Measurements from ENCODE around the gene PON2.
A peak's percentile ranks its signal among the peaks of the same experiment; 100 is the strongest.

The PON2 gene

GRCh38 chr7:95454438-95455045 lies 19.7 kb upstream of the PON2 start:
- no CpG with 5 or more reads among the region's 2 CpGs for whole genome bisulfite sequencing (ENCODE audit: extremely low coverage, insufficient coverage, insufficient read length)
- Histone ChIP-seq H2AFZ (ENCODE audit: insufficient read depth, low read length, poor library complexity) (no peak overlapping the region), H3K9me3 (ENCODE audit: insufficient read depth, low read depth, low read length) (no peaks in the 10 kb centered on the region), H3K18ac (ENCODE audit: low read length) (no peak overlapping the region), H3K4ac (ENCODE audit: low read depth, low read length) (no peak overlapping the region), H2BK5ac (ENCODE audit: low read depth, low read length, poor library complexity) (no peak overlapping the region), H2BK12ac (ENCODE audit: low read length) (no peak overlapping the region), H3K23ac (ENCODE audit: low read length) (no peak overlapping the region), H2BK120ac (ENCODE audit: insufficient read depth, low read length, poor library complexity) (no peak overlapping the region), H3K36me3 (ENCODE audit: control insufficient read depth in 1 of 2, insufficient read depth in 2 of 2, low read length in 2 of 2) (no peaks in the 10 kb centered on the region), H3K27ac (ENCODE audit: low read depth, low read length) (no peak overlapping the region), H2AK5ac (ENCODE audit: low read length) (no peak overlapping the region), H3K4me2 (ENCODE audit: low read length) (no peak overlapping the region), H3K27me3 (ENCODE audit: insufficient read depth, low read length) (no peaks in the 10 kb centered on the region), H4K8ac (ENCODE audit: low read depth, low read length) (no peak overlapping the region), H3K79me1 (ENCODE audit: low read length) (no peaks in the 10 kb centered on the region), H3K4me1 (ENCODE audit: control insufficient read depth in 1 of 2, insufficient read depth in 2 of 2, low read length in 2 of 2) (no peaks in the 10 kb centered on the region), H3K79me2 (ENCODE audit: control insufficient read depth, insufficient read depth, low read length, poor library complexity) (no peaks in the 10 kb centered on the region), H4K91ac (ENCODE audit: low read depth, low read length) (no peak overlapping the region), H3K9ac (ENCODE audit: low read length) (no peak overlapping the region), H3K4me3 (ENCODE audit: low read depth, low read length) (no peak overlapping the region), H4K12ac (ENCODE audit: low read depth, low read length) (no peak overlapping the region), H3K14ac (ENCODE audit: low read length) (no peak overlapping the region)
- DNase-seq: no peak

GRCh38 chr7:95446618-95447017 lies 11.8 kb upstream of the PON2 start:
- Histone ChIP-seq H3K27ac (ENCODE audit: low read depth, low read length) (no peak overlapping the region), H3K9ac (ENCODE audit: low read length) (no peak overlapping the region), H3K14ac (ENCODE audit: low read length) (no peak overlapping the region), H3K23ac (ENCODE audit: low read length) (no peak overlapping the region), H2AFZ (ENCODE audit: insufficient read depth, low read length, poor library complexity) (no peak overlapping the region), H4K91ac (ENCODE audit: low read depth, low read length) (no peak overlapping the region), H3K9me3 (ENCODE audit: insufficient read depth, low read depth, low read length) (no peaks in the 10 kb centered on the region), H3K36me3 (ENCODE audit: control insufficient read depth in 1 of 2, insufficient read depth in 2 of 2, low read length in 2 of 2) (no peaks in the 10 kb centered on the region), H3K27me3 (ENCODE audit: insufficient read depth, low read length) (no peaks in the 10 kb centered on the region), H2AK5ac (ENCODE audit: low read length) (no peak overlapping the region), H2BK12ac (ENCODE audit: low read length) (no peak overlapping the region), H4K8ac (ENCODE audit: low read depth, low read length) (no peak overlapping the region), H3K4me2 (ENCODE audit: low read length) (no peak overlapping the region), H3K79me1 (ENCODE audit: low read length) (no peaks in the 10 kb centered on the region), H3K18ac (ENCODE audit: low read length) (no peak overlapping the region), H3K79me2 (ENCODE audit: control insufficient read depth, insufficient read depth, low read length, poor library complexity) (no peaks in the 10 kb centered on the region), H2BK5ac (ENCODE audit: low read depth, low read length, poor library complexity) (no peak overlapping the region), H4K12ac (ENCODE audit: low read depth, low read length) (no peak overlapping the region), H2BK120ac (ENCODE audit: insufficient read depth, low read length, poor library complexity) (no peak overlapping the region), H3K4ac (ENCODE audit: low read depth, low read length) (no peak overlapping the region), H3K4me3 (ENCODE audit: low read depth, low read length) (no peak overlapping the region), H3K4me1 (ENCODE audit: control insufficient read depth in 1 of 2, insufficient read depth in 2 of 2, low read length in 2 of 2) (no peaks in the 10 kb centered on the region)
- WGBS (ENCODE audit: extremely low coverage, insufficient coverage, insufficient read length): no CpG with 5 or more reads among the region's 3 CpGs
- DNase-seq: no peak

GRCh38 chr7:95444796-95445195 lies 10.0 kb upstream of the PON2 start:
- WGBS (ENCODE audit: extremely low coverage, insufficient coverage, insufficient read length): no CpG with 5 or more reads among the region's 2 CpGs
- H3K4me1 ChIP-seq (ENCODE audit: control insufficient read depth in 1 of 2, insufficient read depth in 2 of 2, low read length in 2 of 2): no peaks in the 10 kb centered on the region

GRCh38 chr7:95441042-95441823 lies 6.4 kb upstream of the PON2 start:
- H4K8ac ChIP-seq (ENCODE audit: low read depth, low read length): no peak overlapping the region
- no peaks in the 10 kb centered on the region for H3K27me3 ChIP-seq (ENCODE audit: insufficient read depth, low read length)
- peak; percentile 58 to 86 for DNase-seq
- H2AK5ac ChIP-seq (ENCODE audit: low read length): no peak overlapping the region
- no peak overlapping the region for H4K91ac ChIP-seq (ENCODE audit: low read depth, low read length)
- no peak overlapping the region for H2BK5ac ChIP-seq (ENCODE audit: low read depth, low read length, poor library complexity)
- H3K14ac ChIP-seq (ENCODE audit: low read length): no peak overlapping the region
- H3K4ac ChIP-seq (ENCODE audit: low read depth, low read length): no peak overlapping the region
- H3K79me1 ChIP-seq (ENCODE audit: low read length): peaks cover 2% of the 10 kb centered on the region
- H3K18ac ChIP-seq (ENCODE audit: low read length): no peak overlapping the region
- no peak overlapping the region for H2BK12ac ChIP-seq (ENCODE audit: low read length)
- H3K4me1 ChIP-seq (ENCODE audit: control insufficient read depth in 1 of 2, insufficient read depth in 2 of 2, low read length in 2 of 2): no peaks in the 10 kb centered on the region
- H3K4me3 ChIP-seq (ENCODE audit: low read depth, low read length): no peak overlapping the region
- H3K9me3 ChIP-seq (ENCODE audit: insufficient read depth, low read depth, low read length): no peaks in the 10 kb centered on the region
- no peak overlapping the region for H3K9ac ChIP-seq (ENCODE audit: low read length)
- WGBS (ENCODE audit: extremely low coverage, insufficient coverage, insufficient read length): no CpG with 5 or more reads among the region's 7 CpGs
- H3K4me2 ChIP-seq (ENCODE audit: low read length): no peak overlapping the region
- no peak overlapping the region for H3K23ac ChIP-seq (ENCODE audit: low read length)
- H2AFZ ChIP-seq (ENCODE audit: insufficient read depth, low read length, poor library complexity): no peak overlapping the region
- H3K79me2 ChIP-seq (ENCODE audit: control insufficient read depth, insufficient read depth, low read length, poor library complexity): no peaks in the 10 kb centered on the region
- H3K27ac ChIP-seq (ENCODE audit: low read depth, low read length): no peak overlapping the region
- no peak overlapping the region for H2BK120ac ChIP-seq (ENCODE audit: insufficient read depth, low read length, poor library complexity)
- H3K36me3 ChIP-seq (ENCODE audit: control insufficient read depth in 1 of 2, insufficient read depth in 2 of 2, low read length in 2 of 2): no peaks in the 10 kb centered on the region
- H4K12ac ChIP-seq (ENCODE audit: low read depth, low read length): no peak overlapping the region

More at GRCh38 chr7:95444796-95445195, 10.0 kb upstream of the PON2 start:
- Histone ChIP-seq H3K4me3 (ENCODE audit: low read depth, low read length) (no peak overlapping the region), H3K27ac (ENCODE audit: low read depth, low read length) (no peak overlapping the region), H2BK5ac (ENCODE audit: low read depth, low read length, poor library complexity) (no peak overlapping the region), H3K4me2 (ENCODE audit: low read length) (no peak overlapping the region), H2AFZ (ENCODE audit: insufficient read depth, low read length, poor library complexity) (no peak overlapping the region), H3K4ac (ENCODE audit: low read depth, low read length) (no peak overlapping the region), H3K79me2 (ENCODE audit: control insufficient read depth, insufficient read depth, low read length, poor library complexity) (no peaks in the 10 kb centered on the region), H2AK5ac (ENCODE audit: low read length) (no peak overlapping the region), H4K12ac (ENCODE audit: low read depth, low read length) (no peak overlapping the region), H3K18ac (ENCODE audit: low read length) (no peak overlapping the region), H3K14ac (ENCODE audit: low read length) (no peak overlapping the region), H4K91ac (ENCODE audit: low read depth, low read length) (no peak overlapping the region), H3K79me1 (ENCODE audit: low read length) (no peaks in the 10 kb centered on the region), H2BK120ac (ENCODE audit: insufficient read depth, low read length, poor library complexity) (no peak overlapping the region), H3K9ac (ENCODE audit: low read length) (no peak overlapping the region), H3K27me3 (ENCODE audit: insufficient read depth, low read length) (no peaks in the 10 kb centered on the region), H3K9me3 (ENCODE audit: insufficient read depth, low read depth, low read length) (no peaks in the 10 kb centered on the region), H3K23ac (ENCODE audit: low read length) (no peak overlapping the region), H3K36me3 (ENCODE audit: control insufficient read depth in 1 of 2, insufficient read depth in 2 of 2, low read length in 2 of 2) (no peaks in the 10 kb centered on the region), H2BK12ac (ENCODE audit: low read length) (no peak overlapping the region), H4K8ac (ENCODE audit: low read depth, low read length) (no peak overlapping the region)
- no peak for DNase-seq

Data from trophoblast cell (in vitro differentiated cells and primary cell).